Activated naive CD4-positive, alpha-beta T cell treated with anti-CD3 and anti-CD28 coated beads, Interleukin-2, amount 50 U/mL, for 24 hours (primary cell): ENCODE data around the gene CNPY4.

ENCODE experiments used
- H3K27ac Mint-ChIP-seq: one replicate; pipeline ENCODE4 v1.8.0; 2021; ENCODE audit warnings: mild to moderate bottlenecking, mixed read lengths
- H3K27me3 Mint-ChIP-seq: one replicate; pipeline ENCODE4 v1.8.0; 2021; ENCODE audit warnings: mixed read lengths
- H3K36me3 Mint-ChIP-seq: one replicate; pipeline ENCODE4 v1.8.0; 2021; ENCODE audit warnings: mixed read lengths
- H3K4me1 Mint-ChIP-seq: one replicate; pipeline ENCODE4 v1.8.0; 2021; ENCODE audit warnings: mixed read lengths
- H3K4me3 Mint-ChIP-seq: one replicate; pipeline ENCODE4 v1.8.0; 2021; ENCODE audit warnings: mild to moderate bottlenecking, mixed read lengths
- H3K9me3 Mint-ChIP-seq: one replicate; pipeline ENCODE4 v1.8.0; 2021; ENCODE audit warnings: mixed read lengths

The CNPY4 gene

DNA sequence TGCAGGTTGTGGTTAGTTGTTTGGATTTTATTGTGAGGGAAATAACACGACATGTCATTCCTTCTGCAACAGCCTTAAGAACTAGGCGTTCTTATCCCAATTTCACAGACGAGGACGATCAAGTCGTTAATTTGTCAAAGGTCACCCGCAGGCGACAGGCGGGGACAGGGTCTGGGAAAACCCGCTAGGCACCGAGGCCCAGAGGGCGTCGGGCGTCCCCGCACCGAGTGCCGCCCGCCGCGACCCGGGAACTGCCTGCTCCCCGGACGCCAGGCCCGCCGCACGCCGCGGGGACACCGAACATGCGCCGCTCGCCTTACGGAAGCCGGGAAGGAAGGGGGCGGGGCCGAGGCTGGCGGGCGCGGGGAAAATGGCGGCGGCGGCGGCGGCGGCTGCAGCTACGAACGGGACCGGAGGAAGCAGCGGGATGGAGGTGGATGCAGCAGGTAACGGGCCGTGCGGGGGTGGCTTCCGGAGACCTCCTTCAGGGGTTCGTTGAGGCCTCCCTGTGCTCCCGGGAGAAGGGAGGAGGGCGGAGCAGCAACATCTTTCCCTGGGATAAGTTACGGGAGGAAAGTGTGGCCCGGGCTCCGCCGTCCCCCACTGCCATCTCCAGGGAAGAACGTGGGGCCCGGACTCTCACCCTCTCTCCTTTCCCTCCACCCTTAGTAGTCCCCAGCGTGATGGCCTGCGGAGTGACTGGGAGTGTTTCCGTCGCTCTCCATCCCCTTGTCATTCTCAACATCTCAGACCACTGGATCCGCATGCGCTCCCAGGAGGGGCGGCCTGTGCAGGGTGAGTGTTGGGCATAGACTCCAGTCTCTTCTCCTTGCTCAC is 30.6 kb upstream of the CNPY4 start, which contains the start of gene COPS6:
TSS of gene COPS6 (plus strand) at position 349 of the 837 bp plus-strand sequence. CDS start at position 371, 22 bp downstream.
- Mint-ChIP-seq H3K4me1 (peaks cover 26% of the 10 kb centered on the region), H3K27ac (peak within 1 kb of the TSS; percentile 94), H3K9me3 (no peaks in the 10 kb centered on the region), H3K4me3 (peak within 1 kb of the TSS; percentile 94), H3K27me3 (no peaks in the 10 kb centered on the region), H3K36me3 (peaks cover 2% of the 10 kb centered on the region)

DNA sequence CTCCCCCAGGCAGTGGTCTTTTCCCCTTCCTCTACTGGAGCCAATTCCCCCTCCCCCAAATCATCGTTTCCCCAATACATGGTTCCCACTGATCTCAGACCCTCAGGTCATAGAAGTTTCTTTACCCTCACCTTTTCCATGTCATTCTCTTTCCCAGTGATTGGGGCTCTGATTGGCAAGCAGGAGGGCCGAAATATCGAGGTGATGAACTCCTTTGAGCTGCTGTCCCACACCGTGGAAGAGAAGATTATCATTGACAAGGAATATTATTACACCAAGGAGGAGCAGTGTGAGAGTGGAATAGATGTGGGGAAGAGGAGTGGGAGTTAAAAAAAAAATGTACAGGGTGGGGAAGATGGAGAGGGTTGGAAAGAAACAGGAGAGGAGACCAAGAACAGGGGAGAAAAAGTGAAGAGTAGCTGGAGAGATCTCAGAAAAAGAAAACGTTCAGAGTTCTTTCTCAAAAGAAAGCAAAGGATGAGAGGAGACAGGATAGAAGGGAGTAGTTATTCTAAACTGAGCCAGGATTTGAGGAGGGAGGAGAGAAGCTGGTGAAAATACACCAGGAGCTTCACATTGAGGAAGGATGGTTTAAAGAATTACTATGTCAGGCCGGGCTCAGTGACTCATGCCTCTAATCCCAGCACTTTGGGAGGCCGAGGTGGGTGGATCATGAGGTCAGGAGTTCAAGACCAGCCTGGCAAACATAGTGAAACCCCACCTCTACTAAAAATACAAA is 29.8 kb upstream of the CNPY4 start:
- no peaks in the 10 kb centered on the region for H3K27me3 Mint-ChIP-seq
- H3K4me3 Mint-ChIP-seq, result peak overlapping the region; percentile 94
- peak overlapping the region; percentile 94 for H3K27ac Mint-ChIP-seq
- H3K9me3 Mint-ChIP-seq, result no peaks in the 10 kb centered on the region
- H3K36me3 Mint-ChIP-seq, result peaks cover 2% of the 10 kb centered on the region
- H3K4me1 Mint-ChIP-seq, result peaks cover 26% of the 10 kb centered on the region

DNA sequence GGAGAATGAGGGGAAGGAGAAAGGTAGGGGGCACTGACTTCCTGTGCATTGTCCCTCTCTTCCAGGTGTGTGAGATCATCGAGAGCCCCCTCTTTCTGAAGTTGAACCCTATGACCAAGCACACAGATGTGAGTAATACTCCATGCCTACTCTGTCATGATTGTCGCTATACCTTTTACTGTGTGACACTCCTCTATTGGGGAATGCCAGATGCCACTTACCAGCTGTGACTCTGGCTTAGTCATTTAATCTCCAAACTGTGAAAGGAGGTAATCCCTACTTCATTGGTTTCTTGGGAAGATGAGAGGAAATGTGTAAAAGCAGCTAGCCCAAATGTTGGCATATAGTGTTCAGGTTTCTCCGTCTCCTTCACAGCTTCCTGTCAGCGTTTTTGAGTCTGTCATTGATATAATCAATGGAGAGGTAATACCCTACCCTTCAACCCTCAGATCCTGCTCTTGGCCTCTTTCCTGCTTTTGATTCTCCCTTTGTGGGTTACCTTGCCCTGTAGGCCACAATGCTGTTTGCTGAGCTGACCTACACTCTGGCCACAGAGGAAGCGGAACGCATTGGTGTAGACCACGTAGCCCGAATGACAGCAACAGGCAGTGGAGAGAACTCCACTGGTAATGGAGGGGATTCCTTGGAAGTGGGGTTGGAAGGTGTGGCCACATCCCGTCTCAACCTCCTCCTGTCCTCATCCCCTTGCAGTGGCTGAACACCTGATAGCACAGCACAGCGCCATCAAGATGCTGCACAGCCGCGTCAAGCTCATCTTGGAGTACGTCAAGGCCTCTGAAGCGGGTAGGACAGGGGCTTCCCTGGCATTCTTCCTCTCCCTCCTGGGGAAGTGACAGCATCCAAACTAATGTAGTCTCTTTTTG is 28.7 kb upstream of the CNPY4 start:
- H3K36me3 Mint-ChIP-seq, result peaks cover 6% of the 10 kb centered on the region
- peaks cover 33% of the 10 kb centered on the region for H3K4me1 Mint-ChIP-seq
- peak overlapping the region; percentile 39 for H3K4me3 Mint-ChIP-seq
- no peaks in the 10 kb centered on the region for H3K9me3 Mint-ChIP-seq
- H3K27ac Mint-ChIP-seq, result peak overlapping the region; percentile 19
- H3K27me3 Mint-ChIP-seq, result no peaks in the 10 kb centered on the region

DNA sequence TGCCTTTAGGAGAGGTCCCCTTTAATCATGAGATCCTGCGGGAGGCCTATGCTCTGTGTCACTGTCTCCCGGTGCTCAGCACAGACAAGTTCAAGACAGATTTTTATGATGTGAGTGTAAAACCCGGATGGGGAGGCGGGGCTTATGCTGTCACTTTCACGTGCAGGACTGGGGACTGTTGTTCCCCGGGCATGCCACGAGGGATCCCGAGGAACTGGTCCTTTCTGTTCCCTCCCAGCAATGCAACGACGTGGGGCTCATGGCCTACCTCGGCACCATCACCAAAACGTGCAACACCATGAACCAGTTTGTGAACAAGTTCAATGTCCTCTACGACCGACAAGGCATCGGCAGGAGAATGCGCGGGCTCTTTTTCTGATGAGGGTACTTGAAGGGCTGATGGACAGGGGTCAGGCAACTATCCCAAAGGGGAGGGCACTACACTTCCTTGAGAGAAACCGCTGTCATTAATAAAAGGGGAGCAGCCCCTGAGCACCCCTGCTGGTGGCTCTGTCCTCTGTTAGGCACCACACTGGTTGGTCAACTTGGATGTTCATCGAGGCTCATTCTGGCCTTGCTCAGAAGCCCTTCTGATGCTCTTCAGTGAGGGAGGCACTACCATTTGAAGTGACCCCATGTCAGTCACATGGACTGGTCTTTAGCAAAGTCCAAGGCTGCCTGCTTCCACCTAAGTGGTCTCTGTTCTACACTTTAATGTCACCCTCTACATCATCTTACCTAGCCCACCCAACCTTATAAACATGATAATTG is 27.8 kb upstream of the CNPY4 start:
- peaks cover 8% of the 10 kb centered on the region for H3K36me3 Mint-ChIP-seq
- H3K4me1 Mint-ChIP-seq, result peaks cover 33% of the 10 kb centered on the region
- peak overlapping the region; percentile 23 for H3K4me3 Mint-ChIP-seq
- no peaks in the 10 kb centered on the region for H3K27me3 Mint-ChIP-seq
- peak overlapping the region; percentile 51 for H3K27ac Mint-ChIP-seq
- H3K9me3 Mint-ChIP-seq, result no peaks in the 10 kb centered on the region

DNA sequence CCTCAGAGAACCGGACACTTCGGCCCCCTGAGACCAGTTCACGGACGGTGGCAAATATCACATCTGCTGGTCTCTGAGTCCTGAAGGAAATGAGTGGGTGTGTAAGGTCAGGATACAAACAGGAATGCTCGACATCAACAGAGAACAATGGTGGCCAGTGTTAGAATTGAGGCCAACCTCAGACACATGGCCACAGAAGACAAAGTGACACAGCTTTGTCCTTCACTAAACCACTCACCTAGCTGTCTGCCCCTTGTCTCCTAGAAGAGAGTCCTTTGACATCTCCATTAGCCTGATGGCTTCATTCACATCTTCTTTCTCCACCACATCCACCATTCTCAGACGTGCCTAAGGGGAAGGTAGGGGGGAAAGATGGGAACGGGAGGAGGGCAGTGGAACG is 26.4 kb upstream of the CNPY4 start:
- H3K4me3 Mint-ChIP-seq, result no peak overlapping the region
- H3K4me1 Mint-ChIP-seq, result peaks cover 36% of the 10 kb centered on the region
- H3K9me3 Mint-ChIP-seq, result no peaks in the 10 kb centered on the region

DNA sequence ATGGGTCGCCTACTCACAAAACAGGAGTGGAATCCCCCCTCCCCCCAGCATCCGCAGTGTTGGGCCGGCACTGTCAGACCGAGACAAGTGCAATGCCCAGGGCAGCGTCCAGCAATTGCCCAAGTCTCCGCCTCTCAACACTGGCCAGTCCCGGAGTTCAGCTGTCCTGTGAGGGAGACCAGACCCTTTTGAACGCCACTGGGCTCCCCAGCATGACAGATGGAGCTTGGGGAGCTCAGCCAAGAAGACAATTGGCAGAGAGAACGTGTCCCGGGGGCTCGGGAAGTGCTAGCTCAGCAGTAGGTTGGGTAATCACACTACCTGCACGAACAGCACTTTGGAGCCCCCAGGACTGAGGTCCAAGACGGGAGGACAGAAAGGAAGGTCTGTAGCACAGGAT is 25.9 kb upstream of the CNPY4 start:
- H3K4me3 Mint-ChIP-seq, result no peak overlapping the region
- peaks cover 20% of the 10 kb centered on the region for H3K36me3 Mint-ChIP-seq
- no peaks in the 10 kb centered on the region for H3K9me3 Mint-ChIP-seq
- no peaks in the 10 kb centered on the region for H3K27me3 Mint-ChIP-seq
- H3K27ac Mint-ChIP-seq, result no peak overlapping the region
- H3K4me1 Mint-ChIP-seq, result peaks cover 38% of the 10 kb centered on the region

More for the DNA sequence above, 26.4 kb upstream of the CNPY4 start:
- no peaks in the 10 kb centered on the region for H3K27me3 Mint-ChIP-seq
- H3K36me3 Mint-ChIP-seq, result peaks cover 18% of the 10 kb centered on the region
- H3K27ac Mint-ChIP-seq, result peak overlapping the region; percentile 18

DNA sequence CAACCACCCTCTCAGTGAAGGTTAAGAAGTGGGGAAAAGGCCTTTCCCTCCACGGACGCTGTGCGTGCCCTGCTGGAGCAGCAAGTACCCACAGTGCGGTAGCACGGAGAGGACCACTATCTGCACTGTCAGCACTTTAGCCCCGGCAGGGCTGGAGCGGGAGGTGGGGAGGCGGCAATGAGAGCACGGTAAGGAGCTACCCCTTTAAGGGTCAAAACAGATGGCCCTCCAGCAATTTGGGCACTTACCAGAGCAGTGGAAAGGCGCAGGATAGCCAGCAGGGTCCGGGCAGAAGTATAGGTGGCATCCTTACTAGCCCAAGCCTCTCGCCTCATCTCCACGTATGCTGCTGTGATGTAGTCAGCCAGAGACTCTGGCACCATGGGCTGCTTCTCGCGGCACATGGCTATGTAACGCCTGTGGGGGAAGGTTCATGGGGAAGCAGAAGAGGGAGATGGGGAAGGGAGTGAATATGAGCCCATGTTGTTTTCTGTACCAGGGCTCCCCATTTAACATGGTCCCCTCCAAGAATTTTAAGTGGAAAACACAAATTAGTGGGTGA is 25.4 kb upstream of the CNPY4 start:
- Mint-ChIP-seq H3K27me3 (no peaks in the 10 kb centered on the region), H3K27ac (peak overlapping the region; percentile 23), H3K9me3 (no peaks in the 10 kb centered on the region), H3K36me3 (peaks cover 23% of the 10 kb centered on the region), H3K4me3 (no peak overlapping the region), H3K4me1 (peaks cover 42% of the 10 kb centered on the region)

DNA sequence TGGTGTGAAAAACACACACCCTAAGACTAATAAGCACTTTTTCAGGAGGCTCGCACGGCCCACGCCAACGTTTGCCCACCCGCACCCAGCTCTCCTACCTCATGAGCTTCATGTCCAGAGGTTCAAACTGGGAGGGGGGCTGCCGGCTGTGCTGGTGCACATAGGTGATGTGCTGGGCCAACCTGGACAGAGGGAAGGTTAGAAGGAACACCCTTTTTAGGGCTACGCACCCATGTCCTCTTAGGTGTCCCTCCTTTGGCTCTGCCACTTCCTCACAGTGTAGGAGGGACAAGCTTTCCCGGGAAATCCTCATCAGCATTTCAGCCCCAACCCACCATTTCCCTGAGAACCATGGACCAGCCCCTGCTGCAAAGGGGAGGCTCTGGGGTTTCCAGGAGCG is 24.1 kb upstream of the CNPY4 start:
- peaks cover 44% of the 10 kb centered on the region for H3K4me1 Mint-ChIP-seq
- H3K27ac Mint-ChIP-seq, result peak overlapping the region; percentile 62

DNA sequence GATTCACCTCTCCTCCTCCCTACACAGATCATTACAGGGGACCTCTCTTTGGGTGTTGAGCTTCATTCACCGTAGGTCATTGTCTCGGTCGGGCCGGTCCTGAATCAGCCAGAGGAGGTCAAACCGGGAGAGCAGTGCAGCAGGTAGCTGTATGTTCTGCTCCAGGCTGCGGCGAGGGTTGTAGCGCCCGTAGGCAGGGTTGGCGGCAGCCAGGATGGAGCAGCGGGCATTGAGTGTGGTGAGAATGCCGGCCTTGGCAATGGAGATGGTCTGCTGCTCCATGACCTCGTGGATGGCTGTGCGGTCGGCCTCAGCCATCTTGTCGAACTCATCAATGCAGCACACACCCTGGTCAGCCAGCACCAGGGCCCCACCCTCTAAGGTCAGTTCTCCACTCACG is 23.7 kb upstream of the CNPY4 start:
- peaks cover 40% of the 10 kb centered on the region for H3K4me1 Mint-ChIP-seq

More for the DNA sequence above, 24.1 kb upstream of the CNPY4 start:
- Mint-ChIP-seq H3K4me3 (no peak overlapping the region), H3K36me3 (peaks cover 32% of the 10 kb centered on the region), H3K9me3 (no peaks in the 10 kb centered on the region), H3K27me3 (no peaks in the 10 kb centered on the region)

DNA sequence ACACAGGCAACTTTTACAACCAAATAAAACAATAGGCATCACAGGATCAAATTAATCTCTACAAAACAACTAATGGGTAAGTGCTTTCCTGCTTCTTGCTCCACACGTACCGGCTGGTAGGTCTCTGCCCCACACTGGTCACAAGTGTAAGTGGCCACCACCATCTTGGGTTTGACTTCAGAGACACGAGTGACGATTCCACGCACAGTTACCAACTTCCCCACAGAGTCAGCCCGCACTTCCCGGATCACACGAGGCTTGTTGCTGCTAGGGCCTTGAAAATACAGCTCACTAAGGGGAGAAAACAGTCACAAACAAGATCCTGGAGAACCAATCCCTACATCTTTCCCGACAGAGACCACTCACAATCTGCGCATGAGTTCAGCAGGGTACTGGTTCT is 20.5 kb upstream of the CNPY4 start:
- Mint-ChIP-seq H3K27me3 (no peaks in the 10 kb centered on the region), H3K9me3 (no peaks in the 10 kb centered on the region), H3K4me1 (peaks cover 47% of the 10 kb centered on the region), H3K36me3 (peaks cover 32% of the 10 kb centered on the region), H3K4me3 (peak overlapping the region; percentile 75), H3K27ac (peak overlapping the region; percentile 87)

More for the DNA sequence above, 23.7 kb upstream of the CNPY4 start:
- peak overlapping the region; percentile 77 for H3K27ac Mint-ChIP-seq
- peaks cover 32% of the 10 kb centered on the region for H3K36me3 Mint-ChIP-seq
- no peaks in the 10 kb centered on the region for H3K27me3 Mint-ChIP-seq
- no peak overlapping the region for H3K4me3 Mint-ChIP-seq
- no peaks in the 10 kb centered on the region for H3K9me3 Mint-ChIP-seq

DNA sequence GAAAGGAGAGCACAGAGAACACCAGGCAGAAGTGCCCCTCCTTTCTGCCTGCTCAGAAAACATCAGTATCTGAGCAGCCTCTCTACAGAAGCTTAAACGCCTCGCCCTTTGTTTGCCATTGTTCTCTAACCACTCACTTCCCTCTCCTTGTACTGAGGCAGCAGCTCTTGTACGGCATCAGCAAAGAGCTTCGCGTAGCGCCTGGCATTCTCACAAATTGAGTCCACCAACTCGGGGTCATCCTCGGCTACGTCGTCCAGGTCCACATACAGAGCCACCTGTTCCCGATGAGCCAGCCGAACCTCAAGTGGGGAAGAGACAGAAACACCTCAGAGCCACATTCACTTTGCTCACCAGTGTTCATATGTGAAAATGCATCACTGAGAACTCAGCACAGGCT is 20.0 kb upstream of the CNPY4 start:
- peaks cover 32% of the 10 kb centered on the region for H3K36me3 Mint-ChIP-seq
- H3K27me3 Mint-ChIP-seq, result no peaks in the 10 kb centered on the region
- H3K27ac Mint-ChIP-seq, result peak overlapping the region; percentile 98
- H3K9me3 Mint-ChIP-seq, result no peaks in the 10 kb centered on the region
- peaks cover 48% of the 10 kb centered on the region for H3K4me1 Mint-ChIP-seq
- peak overlapping the region; percentile 95 for H3K4me3 Mint-ChIP-seq

DNA sequence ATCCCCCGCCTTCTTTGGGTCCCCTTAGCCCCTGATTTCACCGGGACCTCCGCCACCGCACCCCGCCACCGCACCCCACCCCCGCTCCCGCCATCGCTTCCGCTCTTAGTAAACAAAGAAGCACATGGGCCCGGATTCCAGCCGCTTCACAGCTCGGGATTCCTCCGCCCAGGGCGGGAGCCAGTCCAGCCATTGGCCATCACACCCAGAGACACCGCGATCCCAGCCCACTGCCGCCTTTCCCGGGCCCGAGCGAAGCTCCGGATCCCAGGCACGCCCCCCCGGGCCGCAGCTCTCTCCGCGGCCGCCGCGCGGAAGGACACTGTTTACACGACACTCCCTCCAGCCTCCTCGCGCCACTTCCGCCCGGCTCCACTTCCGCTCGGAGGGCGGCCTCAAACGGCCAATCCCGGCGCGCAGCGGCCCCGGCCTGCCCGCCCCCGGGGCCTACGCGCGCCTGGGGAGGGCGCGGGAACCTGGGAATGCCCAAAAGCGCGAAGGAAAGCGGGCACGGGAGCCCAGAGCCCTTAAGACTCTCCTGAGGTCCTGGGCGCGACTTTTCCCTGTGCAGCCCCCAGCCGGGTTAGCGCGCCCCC is 18.9 kb upstream of the CNPY4 start:
- Mint-ChIP-seq H3K4me1 (peaks cover 44% of the 10 kb centered on the region), H3K27me3 (no peaks in the 10 kb centered on the region)

DNA sequence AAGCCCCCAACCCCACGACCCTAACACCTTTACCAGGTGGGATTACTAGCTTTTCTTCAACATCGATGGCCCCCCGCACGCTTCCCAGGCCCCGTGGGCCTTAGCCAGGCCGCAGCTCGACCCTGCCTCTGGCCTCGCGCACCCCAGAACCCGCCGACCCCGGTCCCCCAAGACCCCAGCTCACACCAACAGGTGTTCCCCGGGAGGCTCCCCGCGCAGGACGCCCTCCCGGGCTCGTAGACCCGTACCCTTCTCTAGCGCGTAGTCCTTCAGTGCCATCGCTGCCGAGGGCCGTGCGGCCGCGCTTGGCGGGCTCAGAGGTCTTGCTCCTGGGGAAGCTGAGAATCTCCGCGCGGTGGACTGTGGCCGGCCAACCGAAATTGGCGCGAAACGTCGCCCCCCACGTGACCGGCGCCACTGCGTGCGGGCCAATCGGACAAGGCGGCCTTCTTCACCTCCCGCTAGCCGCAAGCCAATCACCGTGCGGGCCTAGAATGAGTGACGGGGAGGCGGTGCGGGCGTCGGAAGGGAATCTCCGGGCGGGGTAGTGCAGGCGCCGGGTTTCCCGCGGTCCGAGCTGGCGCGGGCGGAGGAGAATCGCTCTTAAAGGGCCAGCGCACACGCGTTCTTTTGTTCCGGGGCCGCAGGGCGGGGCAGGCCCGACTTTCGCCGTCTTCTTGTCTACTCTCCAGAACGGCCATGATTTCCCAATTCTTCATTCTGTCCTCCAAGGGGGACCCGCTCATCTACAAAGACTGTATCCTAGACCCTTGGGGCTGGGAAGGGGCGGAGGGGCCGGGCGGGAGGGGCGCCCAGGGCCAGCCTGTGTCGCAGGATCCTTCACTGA is 18.2 kb upstream of the CNPY4 start, which contains the start of the genes AP4M1 and MCM7:
TSS of gene AP4M1 (plus strand) at position 628 of the 847 bp plus-strand sequence. CDS start at position 700, 72 bp downstream.
TSS of gene MCM7 (minus strand) at position 382 of the 847 bp plus-strand sequence. CDS start at position 279, 103 bp downstream.
- H3K4me3 Mint-ChIP-seq, result peak within 1 kb of the TSS; percentile 95
- peaks cover 41% of the 10 kb centered on the region for H3K4me1 Mint-ChIP-seq
- no peaks in the 10 kb centered on the region for H3K9me3 Mint-ChIP-seq
- H3K27me3 Mint-ChIP-seq, result no peaks in the 10 kb centered on the region
- H3K36me3 Mint-ChIP-seq, result peaks cover 26% of the 10 kb centered on the region
- H3K27ac Mint-ChIP-seq, result peak within 1 kb of the TSS; percentile 98

More for the DNA sequence above, 18.9 kb upstream of the CNPY4 start:
- no peaks in the 10 kb centered on the region for H3K9me3 Mint-ChIP-seq
- H3K27ac Mint-ChIP-seq, result peak overlapping the region; percentile 98
- peaks cover 30% of the 10 kb centered on the region for H3K36me3 Mint-ChIP-seq
- H3K4me3 Mint-ChIP-seq, result peak overlapping the region; percentile 95
